Measurements from ENCODE around the gene DCHS2.

The DCHS2 gene

DNA sequence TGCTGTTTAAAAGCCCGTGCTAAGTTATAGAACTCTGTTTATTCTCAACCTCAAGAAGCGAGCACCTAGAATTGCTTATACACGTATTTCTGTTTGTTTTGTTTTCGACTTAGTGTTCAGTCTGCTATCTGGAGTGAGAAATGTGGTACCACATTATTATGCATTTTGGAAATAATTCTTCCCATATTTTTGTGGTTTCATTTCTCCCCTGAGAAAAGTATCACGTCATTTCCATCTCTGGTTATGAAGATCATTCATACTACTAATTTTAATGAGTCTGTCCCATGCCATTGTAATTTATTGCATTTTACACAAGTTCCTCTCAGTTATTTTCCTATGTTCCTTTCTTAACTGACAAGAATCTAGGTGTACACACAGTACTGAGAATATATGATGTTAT lies 186.0 kb downstream of the DCHS2 start:
- H3K4me3 ChIP-seq (ENCODE audit: low read depth, low read length) = no peak overlapping the region
- no peak for TF ChIP-seq CTCF (IDR thresholded peaks at IDR 0.05; ENCODE audit: low read depth, low read length)
- DNase-seq (ENCODE audit: low read depth, low spot score) = no peak
- in situ Hi-C loops (cut with HindIII; ENCODE audit: low sequenced_read_pairs) = no loop called here

- no peak overlapping the region for H3K4me3 ChIP-seq (ENCODE audit: low read depth, low read length)
- in situ Hi-C loops (cut with HindIII; ENCODE audit: low sequenced_read_pairs) = no loop called here
- TF ChIP-seq CTCF (IDR thresholded peaks at IDR 0.05; ENCODE audit: low read depth, low read length) = no peak
- no peak for DNase-seq (ENCODE audit: low read depth, low spot score)
These were observed 186.9 kb downstream of the DCHS2 start for GRCh38 chr4:154304679-154305078.

GRCh38 chr4:154294652-154295350 lies 196.8 kb downstream of the DCHS2 start:
- TF ChIP-seq CTCF (IDR thresholded peaks at IDR 0.05; ENCODE audit: low read depth, low read length) = no peak
- no peak overlapping the region for H3K4me3 ChIP-seq (ENCODE audit: low read depth, low read length)
- in situ Hi-C loops (cut with HindIII; ENCODE audit: low sequenced_read_pairs) = no loop called here
- no peak for DNase-seq (ENCODE audit: low read depth, low spot score)

DNA sequence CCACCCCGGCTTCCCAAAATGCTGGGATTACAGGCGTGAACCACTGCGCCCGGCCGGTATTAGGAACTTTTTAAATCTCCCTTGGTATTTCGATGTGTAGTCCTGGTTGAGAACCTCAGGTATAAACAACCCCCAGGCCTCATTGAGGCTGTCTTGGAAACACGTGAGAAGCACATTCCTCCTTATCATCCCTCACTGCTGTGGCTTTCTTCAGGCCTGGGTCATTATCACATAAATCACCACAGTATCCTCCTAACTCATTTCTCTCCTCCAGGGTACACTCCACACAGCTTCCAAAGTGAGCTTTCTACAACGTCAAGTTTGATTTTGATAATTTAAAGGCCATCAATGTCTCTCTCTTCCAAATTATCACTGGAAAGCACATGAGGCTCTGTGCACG lies 198.2 kb downstream of the DCHS2 start:
- TF ChIP-seq CTCF (IDR thresholded peaks at IDR 0.05; ENCODE audit: low read depth, low read length) = no peak
- H3K4me3 ChIP-seq (ENCODE audit: low read depth, low read length) = no peak overlapping the region
- DNase-seq (ENCODE audit: low read depth, low spot score) = no peak
- in situ Hi-C loops (cut with HindIII; ENCODE audit: low sequenced_read_pairs) = no loop called here

DNA sequence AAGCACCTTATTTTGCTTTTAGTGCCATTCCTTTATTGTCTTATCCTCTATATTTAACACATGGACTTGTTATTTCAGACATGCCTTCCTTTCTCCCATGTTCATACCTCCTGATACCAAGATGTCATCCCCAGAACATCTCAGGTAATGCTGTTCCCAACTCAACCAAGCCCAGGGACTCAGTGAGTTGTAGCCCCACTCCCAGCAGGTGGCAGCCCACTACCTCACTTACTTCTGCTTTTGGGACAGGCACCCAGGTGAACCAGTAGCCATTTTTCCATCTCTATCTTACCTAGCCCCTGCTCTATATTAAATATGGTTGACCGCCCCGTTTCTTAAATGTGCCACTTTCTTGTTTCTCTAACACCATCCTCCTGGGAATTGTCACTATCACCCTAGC lies 199.0 kb downstream of the DCHS2 start:
- in situ Hi-C loops (cut with HindIII; ENCODE audit: low sequenced_read_pairs) = no loop called here
- H3K4me3 ChIP-seq (ENCODE audit: low read depth, low read length) = no peak overlapping the region
- no peak for TF ChIP-seq CTCF (IDR thresholded peaks at IDR 0.05; ENCODE audit: low read depth, low read length)
- DNase-seq (ENCODE audit: low read depth, low spot score) = no peak

- in situ Hi-C loops (cut with HindIII; ENCODE audit: low sequenced_read_pairs) = no loop called here
- no peak for TF ChIP-seq CTCF (IDR thresholded peaks at IDR 0.05; ENCODE audit: low read depth, low read length)
- no peak overlapping the region for H3K4me3 ChIP-seq (ENCODE audit: low read depth, low read length)
- DNase-seq (ENCODE audit: low read depth, low spot score) = peak; percentile 32
These were observed 214.4 kb downstream of the DCHS2 start for GRCh38 chr4:154277172-154277571.

Measured in astrocyte of the spinal cord (primary cell).